CD14-positive monocyte (primary cell): ENCODE results near the gene SZRD1. TPM values are rescaled to one million over a fixed set of nuclear protein-coding genes. Genes with fewer than 3 reads are reported as not detected.
A peak's percentile ranks its signal among the peaks of the same experiment; 100 is the strongest.

ENCODE experiments used
- DNase-seq, 3 donors: peaks; one replicate each; pipeline ENCODE4 v3.0.0-alpha.2; 2011 to 2022
- H2AFZ ChIP-seq: 2 replicates; pipeline ENCODE4 v1.6.0; 2012; ENCODE audit warnings: mild to moderate bottlenecking, low read depth, low read length, inconsistent platforms; ENCODE audit not compliant: insufficient read depth, poor library complexity, severe bottlenecking
- H3K27ac ChIP-seq, 2 donors: 1 replicate in 1 of 2; 2 replicates in 1 of 2; pipeline ENCODE4 v1.5.1; 2012 to 2013; ENCODE audit warnings: low read length in 2 of 2, control low read depth in 1 of 2, inconsistent platforms in 1 of 2, low read depth in 1 of 2, mild to moderate bottlenecking in 1 of 2
- H3K27me3 ChIP-seq, 2 donors: one replicate each; pipeline versions ENCODE4 v1.6.0 to v1.6.1; 2011 to 2013; ENCODE audit warnings: low read length in 2 of 2; ENCODE audit not compliant: control insufficient read depth in 2 of 2, insufficient read depth in 2 of 2
- H3K36me3 ChIP-seq, 2 donors: replicated peaks in 1 of 2; 1 replicate in 1 of 2; 2 replicates in 1 of 2; pipeline versions ENCODE4 v1.5.1 to v1.6.1; 2012 to 2013; ENCODE audit warnings: low read length in 2 of 2, control low read depth in 1 of 2, inconsistent platforms in 1 of 2, mild to moderate bottlenecking in 1 of 2; ENCODE audit not compliant: insufficient read depth in 2 of 2, control insufficient read depth in 1 of 2
- H3K4me1 ChIP-seq, 2 donors: 1 replicate in 1 of 2; 2 replicates in 1 of 2; pipeline versions ENCODE4 v1.5.1 to v1.6.1; 2012 to 2013; ENCODE audit warnings: low read length in 2 of 2, control low read depth in 1 of 2, inconsistent platforms in 1 of 2, mild to moderate bottlenecking in 1 of 2, moderate library complexity in 1 of 2; ENCODE audit not compliant: insufficient read depth in 2 of 2, control insufficient read depth in 1 of 2
- H3K4me2 ChIP-seq: replicated peaks from 2 replicates; pipeline ENCODE3; 2012; ENCODE audit warnings: low read length, moderate library complexity, mild to moderate bottlenecking; ENCODE audit not compliant: poor library complexity, severe bottlenecking; ENCODE audit errors: extremely low read depth
- H3K4me3 ChIP-seq, 3 experiments: fragments of 200-600 bp in 1 of 3; sonication (generic) in 1 of 3; replicated peaks in 1 of 3; 1 replicate in 2 of 3; 2 replicates in 1 of 3; pipeline ENCODE4 v1.5.1; 2011 to 2013; ENCODE audit warnings: low read length in 3 of 3, mild to moderate bottlenecking in 3 of 3, control low read depth in 2 of 3, low read depth in 2 of 3, inconsistent platforms in 1 of 3, moderate library complexity in 1 of 3
- H3K79me2 ChIP-seq: 2 replicates; pipeline ENCODE4 v1.6.0; 2012; ENCODE audit warnings: mild to moderate bottlenecking, control low read depth, inconsistent platforms, low read length, moderate library complexity; ENCODE audit not compliant: insufficient read depth
- H3K9ac ChIP-seq: 2 replicates; pipeline ENCODE4 v1.6.0; 2017; ENCODE audit warnings: low read length, mild to moderate bottlenecking; ENCODE audit not compliant: insufficient read depth, poor library complexity, severe bottlenecking
- H3K9me3 ChIP-seq, 2 donors: replicated peaks in 1 of 2; 1 replicate in 1 of 2; 2 replicates in 1 of 2; pipeline versions ENCODE4 v1.5.1 to v1.6.1; 2012 to 2013; ENCODE audit warnings: low read length in 2 of 2, control low read depth in 1 of 2; ENCODE audit not compliant: control insufficient read depth in 1 of 2, insufficient read depth in 1 of 2
- H4K20me1 ChIP-seq: 2 replicates; pipeline ENCODE4 v1.6.0; 2012; ENCODE audit warnings: mild to moderate bottlenecking, low read length, control low read depth, moderate library complexity; ENCODE audit not compliant: insufficient read depth
- H3K27ac Mint-ChIP-seq, 7 donors: one replicate each; pipeline ENCODE4 v1.8.0; 2020; ENCODE audit warnings: mild to moderate bottlenecking in 7 of 7, mixed read lengths in 7 of 7, moderate library complexity in 6 of 7, inconsistent platforms in 2 of 7
- H3K27me3 Mint-ChIP-seq, 3 donors: one replicate each; pipeline ENCODE4 v1.8.0; 2021 to 2022; ENCODE audit warnings: low read depth in 3 of 3, mild to moderate bottlenecking in 3 of 3, mixed read lengths in 3 of 3, moderate library complexity in 3 of 3, inconsistent platforms in 1 of 3
- H3K36me3 Mint-ChIP-seq, 2 donors: one replicate each; pipeline ENCODE4 v1.8.0; 2020; ENCODE audit warnings: mixed read lengths in 2 of 2, inconsistent platforms in 1 of 2, mild to moderate bottlenecking in 1 of 2
- H3K4me1 Mint-ChIP-seq: one replicate; pipeline ENCODE4 v1.8.0; 2020; ENCODE audit warnings: mild to moderate bottlenecking, mixed read lengths
- H3K4me3 Mint-ChIP-seq, 2 donors: one replicate each; pipeline ENCODE4 v1.8.0; 2020; ENCODE audit warnings: mild to moderate bottlenecking in 2 of 2, mixed read lengths in 2 of 2, moderate library complexity in 1 of 2
- H3K9me3 Mint-ChIP-seq, 7 donors: one replicate each; pipeline ENCODE4 v1.8.0; 2020 to 2022; ENCODE audit warnings: mixed read lengths in 7 of 7, mild to moderate bottlenecking in 6 of 7, moderate library complexity in 6 of 7, inconsistent platforms in 2 of 7
- CTCF ChIP-seq: fragments of 200-600 bp; IDR thresholded peaks from one replicate; pipeline ENCODE4 v1.8.0; 2022; ENCODE audit warnings: antibody characterized with exemption, mild to moderate bottlenecking
- WGBS: methylation state at CpG from one replicate; pipeline ENCODE4 v1.1.5; 2013; ENCODE audit warnings: missing lambda C conversion rate; ENCODE audit not compliant: insufficient coverage; 5-methylcytosine and 5-hydroxymethylcytosine counted together
- intact Hi-C, 2 donors: fragments of 100-400 bp; cut with micrococcal nuclease; formaldehyde crosslinking; loops; one replicate each; pipeline versions ENCODE4 v1.15.0 to v1.15.1; 2023
- polyA minus RNA-seq: library from RNA; depleted of rRNA, polyadenylated mRNA; stranded (reverse); fragments of >200 nt; gene quantifications from 2 replicates; pipeline ENCODE4 v1.2.3, GENCODE V29; 2012
- polyA plus RNA-seq, 3 donors: library from polyadenylated mRNA; depleted of rRNA in 1 of 3; unstranded in 2 of 3; stranded (reverse) in 1 of 3; fragments of 300-500 nt in 2 of 3; fragments of >200 nt in 1 of 3; fragmentation: Illumina TruSeq in 2 of 3; gene quantifications; 1 replicate in 2 of 3; 2 replicates in 1 of 3; pipeline ENCODE4 v1.2.3, GENCODE V29; 2012 to 2021
- total RNA-seq, 12 experiments: library from RNA in 1 of 12; stranded (reverse) in 1 of 12; fragments of 120-200 nt in 1 of 12; gene quantifications; one replicate each; pipeline ENCODE4 v1.2.4 and lab custom pipeline; 2013 to 2026; ENCODE audit warnings: mixed read lengths in 6 of 12, inconsistent platforms in 1 of 12

Gene SZRD1
- 62.8 TPM for total RNA-seq (2013)
- polyA plus RNA-seq (10 to 100 TPM; 46.4 to 50.5 (median 47.2) TPM), polyA minus RNA-seq (33.4 and 63.7 TPM in 2 replicates), total RNA-seq (lab: John Stamatoyannopoulos, UW) (81.2 to 216 (median 109) reads per million in 11 experiments)

- peak within 1 kb of the TSS; percentile 99 for H3K9ac ChIP-seq
- Mint-ChIP-seq H3K4me3 (peak within 1 kb of the TSS; percentile 96), H3K27me3 (peaks cover 0 to under 1% (median 0%) of the 10 kb centered on the region in 3 donors), H3K9me3 (no peaks in the 10 kb centered on the region), H3K27ac (peak within 1 kb of the TSS; percentile 98 to 100 (median 99)), H3K36me3 (peaks cover 5 to 6% of the 10 kb centered on the region in 2 donors), H3K4me1 (peaks cover 63% of the 10 kb centered on the region)
- DNase-seq = peak; percentile 99
- no peaks in the 10 kb centered on the region for H3K27me3 ChIP-seq
- TF ChIP-seq CTCF = no peak
- H4K20me1 ChIP-seq = peaks cover 42% of the 10 kb centered on the region
- peaks cover 56 to 72% of the 10 kb centered on the region in 2 donors for H3K4me1 ChIP-seq
- H2AFZ ChIP-seq = peak within 1 kb of the TSS; percentile 65
- 0% methylated on average over 10 of the region's 24 CpGs for WGBS
- no peaks in the 10 kb centered on the region for H3K9me3 ChIP-seq
- peak within 1 kb of the TSS; percentile 87 for H3K4me2 ChIP-seq
- intact Hi-C loops = loop anchor here in 1 of 2 donors (2.0 to 10.0 kb wide), 4 partner anchors 14 to 844 kb away; partner anchors contain the start of genes CASP9, FBXO42 and NECAP2
- peak within 1 kb of the TSS; percentile 78 to 98 (median 87) for H3K4me3 ChIP-seq
- peaks cover 45% of the 10 kb centered on the region for H3K79me2 ChIP-seq
- peak within 1 kb of the TSS; percentile 92 to 99 for H3K27ac ChIP-seq
- no peaks in the 10 kb centered on the region for H3K36me3 ChIP-seq
Observed at GRCh38 chr1:16366722-16367257, at the start of gene SZRD1. Gene SZRD1, plus strand, starts transcription at chr1:16367242. Its CDS starts 16 bp downstream, at chr1:16367258.

- peaks cover 86% of the 10 kb centered on the region for H4K20me1 ChIP-seq
- intact Hi-C loops = no loop called here
- H3K27me3 Mint-ChIP-seq = peaks cover 0 to 2% (median 0%) of the 10 kb centered on the region in 3 donors
- H3K9me3 ChIP-seq = no peaks in the 10 kb centered on the region
- 6% methylated on average over 2 of the region's 3 CpGs for WGBS
- peak overlapping the region; percentile 25 to 83 (median 62) for H3K27ac Mint-ChIP-seq
- H3K4me3 ChIP-seq = no peak overlapping the region
- peaks cover 23% of the 10 kb centered on the region for H3K4me1 Mint-ChIP-seq
- peak in 2 of 3 donors; percentile 19 to 27 for DNase-seq
- no peak overlapping the region for H3K4me3 Mint-ChIP-seq
- peaks cover 8 to 12% of the 10 kb centered on the region in 2 donors for H3K4me1 ChIP-seq
- H2AFZ ChIP-seq = no peak overlapping the region
- H3K27ac ChIP-seq = peak overlapping the region in 1 of 2 donors; percentile 41
- H3K27me3 ChIP-seq = no peaks in the 10 kb centered on the region
- TF ChIP-seq CTCF = no peak
- H3K4me2 ChIP-seq = no peak overlapping the region
- no peak overlapping the region for H3K9ac ChIP-seq
- H3K36me3 Mint-ChIP-seq = peaks cover 24 to 40% of the 10 kb centered on the region in 2 donors
- peaks cover 77% of the 10 kb centered on the region for H3K79me2 ChIP-seq
- no peaks in the 10 kb centered on the region for H3K9me3 Mint-ChIP-seq
- H3K36me3 ChIP-seq = peaks cover 19 to 29% of the 10 kb centered on the region in 2 donors
Observed at GRCh38 chr1:16318555-16318954, 48.5 kb upstream of the SZRD1 start.
